AG10803 (cell line): Measurements from ENCODE around the gene PRCP.

Experiments used
- DNase-seq: peaks from one replicate; pipeline ENCODE4 v3.0.0; 2010; ENCODE audit warnings: low read depth
- H3K4me3 ChIP-seq: 2 replicates; pipeline ENCODE4 v1.5.1; 2011; ENCODE audit warnings: mild to moderate bottlenecking, low read length, control low read depth
- TF ChIP-seq, protein P1 (sequence below): conservative IDR thresholded peaks from 2 replicates; pipeline ENCODE4 v1.5.1; 2011; ENCODE audit warnings: mild to moderate bottlenecking, low read length, control low read depth, inconsistent platforms

The PRCP gene

DNA sequence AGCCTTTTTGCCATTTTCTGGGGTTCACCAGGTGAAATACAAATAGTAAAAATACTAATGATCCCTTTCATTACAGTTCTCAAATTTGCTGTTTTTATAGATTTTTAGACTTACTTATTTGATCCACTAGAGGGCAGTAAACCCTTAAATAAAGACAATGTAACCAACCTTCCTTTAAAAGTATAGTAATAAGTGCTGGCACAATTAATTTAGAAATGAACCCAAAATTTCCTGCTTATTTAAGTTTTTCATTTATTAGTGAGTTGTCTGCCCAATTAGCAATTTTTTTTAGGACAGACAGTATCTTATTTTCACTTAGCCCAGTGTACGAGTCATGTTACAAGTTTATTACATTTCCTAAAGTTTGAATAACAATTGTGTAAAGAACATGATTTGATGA lies 6.0 kb upstream of the PRCP start:
- TF ChIP-seq, protein P1, sequence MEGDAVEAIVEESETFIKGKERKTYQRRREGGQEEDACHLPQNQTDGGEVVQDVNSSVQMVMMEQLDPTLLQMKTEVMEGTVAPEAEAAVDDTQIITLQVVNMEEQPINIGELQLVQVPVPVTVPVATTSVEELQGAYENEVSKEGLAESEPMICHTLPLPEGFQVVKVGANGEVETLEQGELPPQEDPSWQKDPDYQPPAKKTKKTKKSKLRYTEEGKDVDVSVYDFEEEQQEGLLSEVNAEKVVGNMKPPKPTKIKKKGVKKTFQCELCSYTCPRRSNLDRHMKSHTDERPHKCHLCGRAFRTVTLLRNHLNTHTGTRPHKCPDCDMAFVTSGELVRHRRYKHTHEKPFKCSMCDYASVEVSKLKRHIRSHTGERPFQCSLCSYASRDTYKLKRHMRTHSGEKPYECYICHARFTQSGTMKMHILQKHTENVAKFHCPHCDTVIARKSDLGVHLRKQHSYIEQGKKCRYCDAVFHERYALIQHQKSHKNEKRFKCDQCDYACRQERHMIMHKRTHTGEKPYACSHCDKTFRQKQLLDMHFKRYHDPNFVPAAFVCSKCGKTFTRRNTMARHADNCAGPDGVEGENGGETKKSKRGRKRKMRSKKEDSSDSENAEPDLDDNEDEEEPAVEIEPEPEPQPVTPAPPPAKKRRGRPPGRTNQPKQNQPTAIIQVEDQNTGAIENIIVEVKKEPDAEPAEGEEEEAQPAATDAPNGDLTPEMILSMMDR = peak; percentile 58
- peak; percentile 50 for DNase-seq
- H3K4me3 ChIP-seq = no peak overlapping the region

DNA sequence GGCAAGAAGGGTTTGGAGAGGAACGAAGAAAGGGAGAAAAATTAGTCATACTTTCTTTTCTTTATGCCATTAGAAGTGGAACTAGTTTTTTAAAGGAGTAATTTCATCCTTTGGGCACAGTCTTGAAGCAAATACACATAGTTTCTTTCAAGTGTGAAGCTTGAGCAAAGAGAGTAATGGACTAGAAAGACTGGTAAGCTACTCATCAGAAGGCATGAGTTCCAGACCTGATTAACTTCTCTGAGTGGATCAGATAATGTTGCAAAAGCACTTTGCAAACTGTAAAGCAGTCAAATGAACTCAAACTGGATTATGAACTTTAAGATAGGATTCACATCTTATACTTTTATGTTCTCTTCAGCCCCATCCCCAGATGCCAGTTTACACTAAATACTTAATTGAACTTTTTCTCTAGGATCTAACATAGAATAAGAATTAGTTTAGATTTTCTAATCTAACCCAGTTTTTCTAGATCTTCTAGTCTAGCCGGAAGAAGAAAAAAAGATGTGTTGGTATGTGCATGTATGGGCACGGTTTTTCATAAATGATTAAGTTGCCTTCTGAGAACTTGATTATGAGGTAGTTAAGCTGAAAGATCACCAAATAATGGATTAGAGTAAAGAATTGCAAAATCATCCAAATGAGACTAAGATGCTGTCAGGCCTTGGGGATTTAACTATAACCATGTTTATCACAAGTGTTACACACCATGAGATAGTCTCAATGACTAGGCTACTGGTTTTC lies 3.8 kb upstream of the PRCP start:
- TF ChIP-seq, protein P1 = no peak
- H3K4me3 ChIP-seq = no peak overlapping the region
- no peak for DNase-seq

DNA sequence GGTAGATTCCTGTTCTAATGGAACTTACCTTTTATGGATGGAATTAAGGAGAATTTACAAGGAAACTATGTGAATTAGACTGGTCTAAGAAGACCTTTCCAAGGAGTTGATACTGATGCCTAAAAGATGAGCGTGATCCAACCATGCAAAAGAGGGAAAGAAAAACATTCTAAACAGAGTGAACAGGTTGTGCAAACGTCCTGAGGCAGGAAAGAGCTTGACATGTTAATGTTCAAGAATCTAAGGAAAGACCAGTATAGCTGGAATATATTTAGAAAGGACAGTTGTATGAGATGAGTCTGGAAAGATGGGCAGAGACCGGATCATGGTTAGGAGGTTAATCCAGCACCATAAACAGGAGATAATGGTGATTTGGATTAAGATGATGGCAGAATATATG lies 2.6 kb upstream of the PRCP start:
- no peak for DNase-seq
- no peak overlapping the region for H3K4me3 ChIP-seq
- TF ChIP-seq, protein P1 = no peak

DNA sequence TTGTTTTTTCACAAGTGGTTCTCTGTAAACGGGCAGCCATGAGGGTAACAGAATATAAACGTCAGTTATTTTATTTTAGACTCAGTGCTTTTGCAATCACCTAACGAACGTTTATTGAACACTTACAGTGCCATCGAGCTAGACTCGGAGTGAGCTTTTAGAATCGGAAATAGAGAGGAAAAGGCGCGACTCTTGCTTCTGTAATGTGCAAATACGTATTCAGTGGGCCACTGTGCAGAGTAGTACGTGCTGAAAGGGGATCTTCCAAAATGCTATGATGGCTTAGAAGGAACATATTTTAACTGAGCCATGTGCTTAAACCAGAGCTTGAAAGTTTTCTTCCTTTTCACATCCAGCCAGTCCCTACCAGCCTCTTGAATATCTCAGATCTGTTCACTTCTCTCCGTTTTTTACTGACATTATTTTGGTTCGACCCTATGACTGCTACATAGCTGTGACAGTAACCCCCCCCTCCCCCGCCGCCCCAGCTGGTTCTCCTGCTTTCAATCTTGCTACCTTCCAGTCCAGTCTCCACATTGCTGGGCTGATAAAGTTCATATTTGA lies 1.8 kb upstream of the PRCP start:
- TF ChIP-seq, protein P1 = no peak
- no peak for DNase-seq
- peak overlapping the region; percentile 89 for H3K4me3 ChIP-seq

DNA sequence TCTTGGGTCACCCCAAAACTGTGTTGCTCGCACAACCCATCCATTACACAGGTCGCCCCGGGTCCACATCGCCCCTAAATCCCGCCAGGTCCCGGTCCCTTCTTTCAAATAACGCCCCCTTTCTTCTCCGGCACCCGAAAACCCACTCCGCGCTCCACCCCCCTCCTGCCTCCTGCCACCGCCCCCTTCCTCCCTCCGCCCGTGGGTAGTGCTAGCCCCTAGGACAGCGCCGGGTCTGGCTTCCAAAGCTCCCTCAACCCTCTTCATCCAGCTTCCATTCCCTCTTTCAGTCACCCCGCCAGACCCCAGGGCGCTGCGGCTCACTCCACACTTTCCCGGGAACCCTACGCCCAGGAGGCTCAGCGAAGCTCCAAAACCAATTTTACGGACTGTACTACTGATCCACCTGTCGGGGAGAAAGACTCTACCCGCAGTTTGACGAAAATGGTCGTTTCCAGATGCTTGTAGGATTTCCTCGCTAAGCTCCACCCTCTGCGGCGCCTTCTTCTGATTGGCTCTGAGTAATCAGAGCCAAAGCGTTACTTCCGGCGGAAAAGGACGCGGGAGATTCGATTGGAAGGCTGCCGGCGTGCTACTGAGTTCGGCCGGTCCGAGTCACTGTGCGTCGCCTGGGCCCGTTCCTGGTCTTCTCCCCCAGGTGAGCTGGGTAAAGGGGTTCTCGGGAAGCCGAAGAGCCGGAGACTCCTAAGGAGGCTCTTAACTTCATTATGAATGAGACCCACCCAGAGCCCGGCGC lies 1.1 kb upstream of the PRCP start, which contains the start of gene DDIAS:
TSS of gene DDIAS (plus strand) at position 572 of the 757 bp plus-strand sequence. CDS start 13,003 bp downstream, outside the sequence.
- DNase-seq = peak; percentile 96
- H3K4me3 ChIP-seq = peak within 1 kb of the TSS; percentile 89
- TF ChIP-seq, protein P1 = no peak

DNA sequence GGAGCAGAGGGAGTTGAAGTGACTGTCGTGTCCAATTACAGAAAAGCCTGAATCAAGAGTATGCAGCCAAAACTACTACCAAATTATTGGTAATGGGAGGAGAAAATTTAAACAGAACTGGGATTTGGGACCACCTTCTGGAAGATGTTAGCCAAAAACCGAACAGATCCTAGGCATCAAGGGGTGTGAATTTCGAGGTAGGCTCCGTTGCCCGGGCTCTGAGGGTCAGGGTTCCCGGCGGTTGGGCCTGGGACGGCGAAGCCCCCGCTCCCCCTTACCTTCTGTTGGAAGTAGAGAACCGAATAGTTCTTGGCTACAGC lies 313 bp downstream of the PRCP start:
- TF ChIP-seq, protein P1 = no peak
- no peak for DNase-seq
- H3K4me3 ChIP-seq = peak overlapping the region; percentile 89
